Mesodermal cell (in vitro differentiated cells): ENCODE results near the gene HOXD4.

Experiments
- H3K27ac ChIP-seq: 2 replicates; pipeline ENCODE4 v1.7.0; 2013; ENCODE audit warnings: mild to moderate bottlenecking, low read depth, low read length, moderate library complexity; ENCODE audit not compliant: severe bottlenecking
- H3K36me3 ChIP-seq: 2 replicates; pipeline ENCODE4 v1.7.1; 2013; ENCODE audit warnings: mild to moderate bottlenecking, low read length, moderate library complexity; ENCODE audit not compliant: control insufficient read depth, insufficient read depth
- H3K4me1 ChIP-seq: one replicate; pipeline ENCODE4 v1.7.1; 2013; ENCODE audit warnings: mild to moderate bottlenecking, low read length; ENCODE audit not compliant: insufficient read depth, control insufficient read depth, poor library complexity, severe bottlenecking
- H3K4me3 ChIP-seq: 2 replicates; pipeline ENCODE4 v1.7.0; 2013; ENCODE audit warnings: low read length, control low read depth, mild to moderate bottlenecking; ENCODE audit not compliant: insufficient read depth, poor library complexity, severe bottlenecking; ENCODE audit errors: extremely low read depth
- H3K9me3 ChIP-seq: 2 replicates; pipeline ENCODE4 v1.7.1; 2013; ENCODE audit warnings: mild to moderate bottlenecking, low read length, moderate library complexity; ENCODE audit not compliant: control insufficient read depth
- WGBS, 2 experiments: methylation state at CpG; one replicate each; pipeline ENCODE4 v1.1.5; 2013; ENCODE audit warnings: missing lambda C conversion rate in 2 of 2; ENCODE audit not compliant: insufficient coverage in 2 of 2; 5-methylcytosine and 5-hydroxymethylcytosine counted together

The HOXD4 gene

DNA sequence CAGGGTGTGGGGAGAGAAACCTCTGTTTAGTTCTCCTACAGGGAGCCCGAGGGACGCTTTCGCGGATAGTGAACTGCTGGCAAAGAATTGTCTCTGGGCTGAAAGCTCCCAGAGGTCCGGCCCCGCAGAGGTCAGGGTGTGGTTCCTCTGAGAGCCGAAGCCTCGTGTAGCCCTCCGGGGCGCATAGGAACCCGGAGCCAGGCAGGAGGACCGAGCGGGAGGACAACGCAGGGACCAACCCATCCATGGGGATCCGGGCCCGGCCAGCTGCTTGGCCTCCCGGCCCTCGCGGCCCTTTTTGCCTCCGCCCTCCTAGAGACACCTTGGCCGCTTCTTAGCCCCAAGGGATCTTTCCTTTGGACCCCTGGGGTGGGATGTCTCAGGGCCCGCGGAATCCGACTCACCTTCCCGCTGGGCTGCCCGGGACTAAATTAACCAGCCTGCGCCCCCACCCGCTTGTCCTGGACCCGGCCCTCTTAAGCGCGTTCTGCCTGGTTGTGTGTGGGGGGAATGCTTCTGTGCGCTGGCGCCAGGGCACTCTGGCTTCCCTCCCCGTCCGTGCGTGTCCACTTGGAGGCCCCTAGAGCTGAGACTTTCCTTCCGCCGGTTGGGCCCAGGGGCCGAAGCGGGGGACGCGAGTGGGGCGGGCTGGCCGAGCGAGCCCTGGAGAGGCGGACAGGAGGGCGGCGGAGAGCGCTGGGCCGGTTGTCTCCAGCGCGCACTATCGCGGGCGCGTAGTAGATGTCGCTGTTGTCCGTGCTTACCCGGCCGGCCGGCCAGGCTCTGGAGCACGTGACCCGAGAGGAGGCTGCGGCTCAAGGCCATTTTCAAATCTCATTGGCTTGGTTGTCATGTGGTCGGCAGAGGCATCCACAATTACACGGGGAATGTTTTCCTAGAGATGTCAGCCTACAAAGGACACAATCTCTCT lies 35.2 kb upstream of the HOXD4 start, which contains the start of gene HOXD10:
Gene HOXD10, plus strand, starts transcription at position 896 of the 931 bp plus-strand sequence. CDS start 56 bp downstream, outside the sequence.
- H3K4me1 ChIP-seq, result no peaks in the 10 kb centered on the region

DNA sequence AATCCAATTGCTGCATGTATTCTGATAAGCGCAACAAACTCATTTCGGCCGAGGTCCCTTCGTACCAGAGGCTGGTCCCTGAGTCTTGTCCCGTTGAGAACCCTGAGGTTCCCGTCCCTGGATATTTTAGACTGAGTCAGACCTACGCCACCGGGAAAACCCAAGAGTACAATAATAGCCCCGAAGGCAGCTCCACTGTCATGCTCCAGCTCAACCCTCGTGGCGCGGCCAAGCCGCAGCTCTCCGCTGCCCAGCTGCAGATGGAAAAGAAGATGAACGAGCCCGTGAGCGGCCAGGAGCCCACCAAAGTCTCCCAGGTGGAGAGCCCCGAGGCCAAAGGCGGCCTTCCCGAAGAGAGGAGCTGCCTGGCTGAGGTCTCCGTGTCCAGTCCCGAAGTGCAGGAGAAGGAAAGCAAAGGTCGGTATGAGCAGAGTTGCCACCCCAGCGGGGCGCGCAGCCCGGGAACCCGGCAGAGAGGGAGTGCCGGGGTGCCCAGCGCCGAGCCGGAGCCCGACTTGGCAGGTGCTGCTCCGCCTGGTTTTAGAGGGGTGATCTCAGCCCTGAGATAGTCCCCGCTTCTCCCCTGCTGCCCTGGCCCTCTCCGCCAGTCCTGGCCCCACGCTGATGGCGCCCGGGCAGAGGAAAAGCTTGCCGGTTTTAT lies 34.1 kb upstream of the HOXD4 start:
- 62 to 73% methylated on average over 33 to 38 of the region's 40 CpGs for WGBS, 2 experiments
- Histone ChIP-seq H3K36me3 (no peaks in the 10 kb centered on the region), H3K4me3 (no peak overlapping the region), H3K4me1 (no peaks in the 10 kb centered on the region), H3K27ac (no peak overlapping the region), H3K9me3 (peaks cover 6% of the 10 kb centered on the region)

More for the DNA sequence above, 35.2 kb upstream of the HOXD4 start, which contains the start of gene HOXD10:
- Histone ChIP-seq H3K4me3 (no peak within 1 kb of the TSS), H3K27ac (no peak within 1 kb of the TSS), H3K36me3 (no peaks in the 10 kb centered on the region), H3K9me3 (peaks cover 6% of the 10 kb centered on the region)
- WGBS, 2 experiments, result 2 to 3% methylated on average over 53 to 55 of the region's 66 CpGs

DNA sequence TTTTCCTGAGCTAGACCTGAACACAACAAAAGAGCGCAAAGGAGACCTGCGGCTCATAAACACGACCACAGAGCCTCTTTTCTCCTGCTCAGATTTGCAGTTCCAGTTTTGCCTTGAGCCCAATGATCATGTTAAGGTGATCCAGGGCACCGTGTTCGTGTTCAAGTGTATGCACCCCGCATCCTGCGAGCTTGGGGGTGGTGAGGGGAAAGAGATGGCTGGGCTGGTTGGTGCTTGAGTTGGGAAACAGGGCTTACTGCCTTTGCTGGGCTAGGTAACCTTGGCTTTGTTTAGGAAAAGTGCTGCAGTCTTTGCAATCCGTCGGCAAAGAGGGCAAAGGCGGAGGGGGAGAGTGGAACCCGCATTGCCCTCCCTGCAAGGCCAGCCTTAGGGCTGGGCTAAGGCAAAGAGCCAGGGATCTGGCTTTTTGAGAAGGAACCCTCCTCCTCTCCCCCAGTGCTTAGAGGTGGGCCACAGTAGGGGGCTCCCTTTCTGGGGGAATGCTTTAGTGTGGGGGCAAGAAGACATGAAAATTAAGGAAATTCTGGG lies 33.5 kb upstream of the HOXD4 start:
- Histone ChIP-seq H3K4me3 (no peak overlapping the region), H3K27ac (no peak overlapping the region), H3K4me1 (no peaks in the 10 kb centered on the region), H3K36me3 (no peaks in the 10 kb centered on the region), H3K9me3 (peaks cover 6% of the 10 kb centered on the region)
- 39 to 78% methylated on average over 3 to 11 of the region's 11 CpGs for WGBS, 2 experiments

DNA sequence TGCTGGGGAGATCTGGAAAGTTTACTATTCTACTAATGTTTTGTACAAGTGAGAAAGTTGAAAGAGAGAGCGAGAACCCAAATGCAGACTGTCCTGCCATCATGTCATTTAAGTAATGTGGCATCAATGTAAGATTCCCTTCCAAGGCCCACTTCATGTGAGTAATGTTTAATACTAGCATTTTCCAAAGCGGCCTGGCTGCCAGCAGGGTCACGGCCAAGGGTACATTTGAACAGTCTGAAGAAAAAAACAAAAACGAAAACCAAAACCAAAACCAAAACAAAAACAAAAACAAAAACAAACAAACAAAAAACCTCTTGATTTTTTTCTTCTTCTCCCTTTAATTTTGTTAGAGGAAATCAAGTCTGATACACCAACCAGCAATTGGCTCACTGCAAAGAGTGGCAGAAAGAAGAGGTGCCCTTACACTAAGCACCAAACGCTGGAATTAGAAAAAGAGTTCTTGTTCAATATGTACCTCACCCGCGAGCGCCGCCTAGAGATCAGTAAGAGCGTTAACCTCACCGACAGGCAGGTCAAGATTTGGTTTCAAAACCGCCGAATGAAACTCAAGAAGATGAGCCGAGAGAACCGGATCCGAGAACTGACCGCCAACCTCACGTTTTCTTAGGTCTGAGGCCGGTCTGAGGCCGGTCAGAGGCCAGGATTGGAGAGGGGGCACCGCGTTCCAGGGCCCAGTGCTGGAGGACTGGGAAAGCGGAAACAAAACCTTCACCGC lies 32.6 kb upstream of the HOXD4 start:
- Histone ChIP-seq H3K27ac (no peak overlapping the region), H3K4me1 (no peaks in the 10 kb centered on the region), H3K4me3 (no peak overlapping the region), H3K36me3 (no peaks in the 10 kb centered on the region), H3K9me3 (peaks cover 6% of the 10 kb centered on the region)
- 3 to 8% methylated on average over 18 of the region's 24 CpGs for WGBS, 2 experiments

DNA sequence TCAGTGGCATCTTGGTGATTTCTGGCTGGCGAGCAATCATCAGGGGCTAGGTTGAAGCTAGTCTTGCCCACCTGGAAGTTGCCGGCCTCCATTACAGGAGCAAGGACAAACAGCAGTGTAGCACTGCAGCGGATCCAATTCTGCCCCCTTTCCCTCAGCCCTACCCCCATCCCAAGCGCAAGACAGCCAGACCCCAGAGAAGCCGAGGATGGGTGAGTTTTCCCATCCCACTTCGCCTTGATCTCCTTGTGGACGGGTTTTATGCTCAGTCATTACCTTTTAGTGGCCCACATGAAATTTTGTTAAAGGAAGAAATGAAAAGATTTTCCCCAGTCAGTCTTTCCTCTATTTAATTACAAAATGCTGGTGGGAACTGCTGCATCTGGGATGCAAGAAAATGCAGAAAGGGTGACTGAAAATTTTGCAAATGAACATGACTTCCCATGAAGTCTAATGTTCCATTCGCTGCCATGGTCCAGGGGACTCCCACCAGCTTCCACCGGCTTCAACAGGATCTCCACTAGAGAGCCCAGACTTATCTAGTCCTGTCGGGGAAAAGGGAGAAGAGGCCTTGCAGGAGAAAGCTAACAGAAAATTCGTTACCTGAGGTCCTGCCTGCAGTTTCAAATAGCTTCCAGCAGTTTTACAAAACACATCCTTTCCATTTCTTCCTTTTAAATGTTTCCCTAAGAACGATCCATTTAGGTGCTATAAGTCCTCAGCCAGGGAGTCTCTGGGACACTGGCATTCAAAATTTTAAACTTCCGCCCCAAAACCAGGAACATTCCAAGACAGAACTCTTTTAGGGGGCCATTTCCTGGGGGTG lies 30.8 kb upstream of the HOXD4 start:
- 14 to 23% methylated on average over 7 of the region's 13 CpGs for WGBS, 2 experiments
- H3K36me3 ChIP-seq, result no peaks in the 10 kb centered on the region
- no peak overlapping the region for H3K27ac ChIP-seq
- H3K4me1 ChIP-seq, result no peaks in the 10 kb centered on the region
- peaks cover 6% of the 10 kb centered on the region for H3K9me3 ChIP-seq
- no peak overlapping the region for H3K4me3 ChIP-seq

DNA sequence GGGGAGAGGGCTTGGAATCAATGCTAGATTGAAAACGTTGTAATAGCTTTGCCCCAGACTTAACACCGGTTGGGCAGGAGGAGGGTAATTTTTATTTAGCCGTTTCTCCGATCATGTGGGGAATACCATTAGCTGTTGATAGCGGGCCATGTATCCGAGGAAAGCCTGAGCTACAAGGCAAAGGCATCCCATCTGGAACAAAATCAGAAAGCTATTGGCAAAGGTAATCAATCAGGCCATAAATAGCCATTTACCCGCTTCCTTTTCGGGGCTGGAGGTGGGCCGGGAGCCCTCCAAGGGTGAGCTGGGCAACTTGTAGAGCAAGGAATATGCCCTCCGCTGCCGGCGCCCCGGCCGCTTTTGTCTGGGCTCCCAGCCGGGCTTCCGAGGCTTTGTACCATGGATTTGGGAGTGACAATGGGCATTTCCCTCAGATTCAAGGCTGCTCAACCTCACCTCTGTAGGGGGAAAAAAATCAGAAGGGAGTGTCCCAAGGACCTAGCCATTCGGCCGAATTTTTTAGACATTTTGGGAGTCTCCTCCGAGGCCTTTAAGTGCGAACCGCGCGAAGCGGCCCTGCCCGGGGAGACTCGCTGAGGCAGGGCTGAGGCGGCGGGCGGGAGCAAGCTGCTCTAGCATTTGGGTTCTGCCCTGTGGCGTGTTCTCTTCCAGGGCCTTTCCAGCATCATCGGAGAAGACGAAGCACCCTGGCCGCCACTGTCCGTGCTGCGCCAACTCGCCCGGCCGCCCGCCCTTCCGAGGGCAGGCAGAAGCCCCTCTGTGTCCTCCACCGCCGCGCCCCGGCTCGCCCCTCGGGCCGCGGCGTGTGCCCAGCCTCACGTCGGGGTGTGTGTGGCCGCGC lies 29.9 kb upstream of the HOXD4 start:
- 1 to 4% methylated on average over 16 to 31 of the region's 53 CpGs for WGBS, 2 experiments
- H3K36me3 ChIP-seq, result no peaks in the 10 kb centered on the region
- H3K9me3 ChIP-seq, result peaks cover 6% of the 10 kb centered on the region
- no peak overlapping the region for H3K4me3 ChIP-seq
- no peaks in the 10 kb centered on the region for H3K4me1 ChIP-seq
- no peak overlapping the region for H3K27ac ChIP-seq

DNA sequence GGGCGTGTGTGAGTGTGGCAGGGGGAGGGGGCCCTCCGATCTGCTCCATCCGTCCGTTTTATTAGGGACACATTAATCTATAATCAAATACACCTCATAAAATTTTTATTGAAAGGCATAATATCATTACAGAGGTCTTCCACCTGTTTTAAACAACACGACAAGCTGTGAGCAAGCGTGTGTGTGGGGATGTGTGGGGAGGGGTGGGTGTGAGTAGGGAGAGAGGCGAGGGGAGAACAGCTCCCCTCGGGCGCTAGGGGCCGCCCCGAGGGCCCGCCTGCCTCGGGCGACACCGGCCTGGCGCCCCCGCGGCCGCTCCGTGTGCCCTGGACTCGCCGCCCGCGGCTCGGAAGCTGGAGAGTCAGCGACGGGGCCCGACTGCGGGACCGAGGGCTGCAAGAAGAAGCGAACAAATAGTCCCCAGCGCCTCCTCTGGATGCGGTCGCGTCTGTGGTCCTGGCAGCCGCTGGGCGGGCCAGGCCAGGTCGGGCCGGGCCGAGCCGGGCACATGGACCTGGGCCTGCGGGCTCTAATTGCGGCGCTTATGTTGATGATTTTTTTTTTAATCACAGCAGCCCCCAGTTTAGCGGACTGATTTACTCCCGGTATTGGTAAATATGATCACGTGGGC lies 29.2 kb upstream of the HOXD4 start:
- 2 to 3% methylated on average over 31 to 39 of the region's 47 CpGs for WGBS, 2 experiments
- Histone ChIP-seq H3K4me3 (peak overlapping the region; percentile 26), H3K36me3 (no peaks in the 10 kb centered on the region), H3K9me3 (peaks cover under 1% of the 10 kb centered on the region), H3K4me1 (no peaks in the 10 kb centered on the region), H3K27ac (no peak overlapping the region)

DNA sequence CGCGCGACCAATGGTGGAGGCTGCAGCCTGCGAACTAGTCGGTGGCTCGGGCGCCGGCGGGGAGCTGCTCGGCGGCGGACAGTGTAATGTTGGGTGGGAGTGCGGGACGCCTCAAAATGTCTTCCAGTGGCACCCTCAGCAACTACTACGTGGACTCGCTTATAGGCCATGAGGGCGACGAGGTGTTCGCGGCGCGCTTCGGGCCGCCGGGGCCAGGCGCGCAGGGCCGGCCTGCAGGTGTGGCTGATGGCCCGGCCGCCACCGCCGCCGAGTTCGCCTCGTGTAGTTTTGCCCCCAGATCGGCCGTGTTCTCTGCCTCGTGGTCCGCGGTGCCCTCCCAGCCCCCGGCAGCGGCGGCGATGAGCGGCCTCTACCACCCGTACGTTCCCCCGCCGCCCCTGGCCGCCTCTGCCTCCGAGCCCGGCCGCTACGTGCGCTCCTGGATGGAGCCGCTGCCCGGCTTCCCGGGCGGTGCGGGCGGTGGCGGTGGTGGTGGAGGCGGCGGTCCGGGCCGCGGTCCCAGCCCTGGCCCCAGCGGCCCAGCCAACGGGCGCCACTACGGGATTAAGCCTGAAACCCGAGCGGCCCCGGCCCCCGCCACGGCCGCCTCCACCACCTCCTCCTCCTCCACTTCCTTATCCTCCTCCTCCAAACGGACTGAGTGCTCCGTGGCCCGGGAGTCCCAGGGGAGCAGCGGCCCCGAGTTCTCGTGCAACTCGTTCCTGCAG lies 28.5 kb upstream of the HOXD4 start, which contains the start of gene HOXD9:
Gene HOXD9, plus strand, starts transcription at position 37 of the 728 bp plus-strand sequence. Its CDS starts 50 bp downstream, at position 87.
- H3K27ac ChIP-seq, result no peak within 1 kb of the TSS
- no peaks in the 10 kb centered on the region for H3K9me3 ChIP-seq
- 1% methylated on average over 56 to 57 of the region's 84 CpGs for WGBS, 2 experiments
- no peaks in the 10 kb centered on the region for H3K4me1 ChIP-seq
- peak within 1 kb of the TSS; percentile 26 for H3K4me3 ChIP-seq
- H3K36me3 ChIP-seq, result no peaks in the 10 kb centered on the region
